Activated T-cell treated with anti-CD3 and anti-CD28 coated beads, Interleukin-2, amount 50 U/mL, for 24 hours (primary cell): Measurements from ENCODE around the gene POU2AF3.
"Not testable (repeated sequence)": the region's sequence is repeated elsewhere in the genome, so short reads cannot be mapped to it uniquely, and the experiment has no call there.

Experiments
- DNase-seq: peaks from one replicate; pipeline ENCODE4 v3.0.0-alpha.2; 2020
- H3K27ac Mint-ChIP-seq: 2 replicates; pipeline ENCODE4 v1.8.0; 2020; ENCODE audit warnings: mild to moderate bottlenecking, mixed read lengths
- H3K27me3 Mint-ChIP-seq: 2 replicates; pipeline ENCODE4 v1.8.0; 2020; ENCODE audit warnings: mixed read lengths
- H3K36me3 Mint-ChIP-seq: 2 replicates; pipeline ENCODE4 v1.8.0; 2020; ENCODE audit warnings: low read depth, mixed read lengths
- H3K4me1 Mint-ChIP-seq: 2 replicates; pipeline ENCODE4 v1.8.0; 2020; ENCODE audit warnings: low read depth, mixed read lengths
- H3K4me3 Mint-ChIP-seq: 2 replicates; pipeline ENCODE4 v1.8.0; 2020; ENCODE audit warnings: mild to moderate bottlenecking, moderate library complexity, mixed read lengths
- H3K9me3 Mint-ChIP-seq: 2 replicates; pipeline ENCODE4 v1.8.0; 2020; ENCODE audit warnings: mixed read lengths

POU2AF3 gene

GRCh38 chr11:111285189-111286091 is 12.9 kb upstream of the POU2AF3 start:
- H3K36me3 Mint-ChIP-seq: no peaks in the 10 kb centered on the region
- no peak for DNase-seq
- H3K9me3 Mint-ChIP-seq: no peaks in the 10 kb centered on the region
- H3K4me3 Mint-ChIP-seq: no peak overlapping the region
- peaks cover 3% of the 10 kb centered on the region for H3K27me3 Mint-ChIP-seq
- H3K27ac Mint-ChIP-seq: no peak overlapping the region
- peaks cover 2% of the 10 kb centered on the region for H3K4me1 Mint-ChIP-seq

GRCh38 chr11:111291764-111292163 is 6.6 kb upstream of the POU2AF3 start:
- Mint-ChIP-seq H3K36me3 (no peaks in the 10 kb centered on the region), H3K4me1 (no peaks in the 10 kb centered on the region), H3K27me3 (peaks cover 8% of the 10 kb centered on the region), H3K9me3 (no peaks in the 10 kb centered on the region), H3K27ac (no peak overlapping the region), H3K4me3 (no peak overlapping the region)
- DNase-seq: no peak

GRCh38 chr11:111292408-111292807 is 5.9 kb upstream of the POU2AF3 start:
- not testable (repeated sequence) for H3K4me1 Mint-ChIP-seq, H3K27ac Mint-ChIP-seq, DNase-seq, H3K4me3 Mint-ChIP-seq, H3K9me3 Mint-ChIP-seq, H3K36me3 Mint-ChIP-seq
- peaks cover 14% of the 10 kb centered on the region for H3K27me3 Mint-ChIP-seq

GRCh38 chr11:111296196-111296595 is 2.1 kb upstream of the POU2AF3 start:
- Mint-ChIP-seq H3K4me1 (peaks cover 6% of the 10 kb centered on the region), H3K27ac (no peak overlapping the region), H3K4me3 (no peak overlapping the region), H3K27me3 (peaks cover 39% of the 10 kb centered on the region), H3K9me3 (no peaks in the 10 kb centered on the region), H3K36me3 (no peaks in the 10 kb centered on the region)
- no peak for DNase-seq

- DNase-seq: no peak
- Mint-ChIP-seq H3K36me3 (no peaks in the 10 kb centered on the region), H3K9me3 (no peaks in the 10 kb centered on the region), H3K4me3 (no peak overlapping the region), H3K27me3 (peaks cover 51% of the 10 kb centered on the region), H3K27ac (no peak overlapping the region), H3K4me1 (peaks cover 6% of the 10 kb centered on the region)
Measured at GRCh38 chr11:111297696-111298095, 650 bp upstream of the POU2AF3 start.

- H3K9me3 Mint-ChIP-seq: no peaks in the 10 kb centered on the region
- no peaks in the 10 kb centered on the region for H3K36me3 Mint-ChIP-seq
- peak overlapping the region; percentile 12 for H3K4me3 Mint-ChIP-seq
- peak; percentile 32 for DNase-seq
- peaks cover 55% of the 10 kb centered on the region for H3K27me3 Mint-ChIP-seq
- H3K4me1 Mint-ChIP-seq: peaks cover 6% of the 10 kb centered on the region
- no peak overlapping the region for H3K27ac Mint-ChIP-seq
Measured at GRCh38 chr11:111299101-111300026, 1.0 kb downstream of the POU2AF3 start.

- no peak overlapping the region for H3K4me3 Mint-ChIP-seq
- H3K4me1 Mint-ChIP-seq: peaks cover 6% of the 10 kb centered on the region
- H3K9me3 Mint-ChIP-seq: no peaks in the 10 kb centered on the region
- no peaks in the 10 kb centered on the region for H3K36me3 Mint-ChIP-seq
- no peak overlapping the region for H3K27ac Mint-ChIP-seq
- H3K27me3 Mint-ChIP-seq: peaks cover 63% of the 10 kb centered on the region
- no peak for DNase-seq
Measured at GRCh38 chr11:111300569-111300968, 2.2 kb downstream of the POU2AF3 start.

GRCh38 chr11:111301004-111301841 is 2.9 kb downstream of the POU2AF3 start:
- no peaks in the 10 kb centered on the region for H3K9me3 Mint-ChIP-seq

GRCh38 chr11:111301842-111302118 is 3.4 kb downstream of the POU2AF3 start:
- Mint-ChIP-seq H3K27ac (no peak overlapping the region), H3K4me1 (peaks cover 6% of the 10 kb centered on the region), H3K4me3 (no peak overlapping the region), H3K36me3 (no peaks in the 10 kb centered on the region), H3K9me3 (no peaks in the 10 kb centered on the region), H3K27me3 (peaks cover 71% of the 10 kb centered on the region)
- no peak for DNase-seq

More at GRCh38 chr11:111301004-111301841, 2.9 kb downstream of the POU2AF3 start:
- H3K27me3 Mint-ChIP-seq: peaks cover 70% of the 10 kb centered on the region
- peaks cover 6% of the 10 kb centered on the region for H3K4me1 Mint-ChIP-seq
- no peak overlapping the region for H3K4me3 Mint-ChIP-seq
- H3K27ac Mint-ChIP-seq: no peak overlapping the region
- H3K36me3 Mint-ChIP-seq: no peaks in the 10 kb centered on the region
- DNase-seq: no peak

GRCh38 chr11:111302298-111302697 is 4.0 kb downstream of the POU2AF3 start:
- H3K36me3 Mint-ChIP-seq: no peaks in the 10 kb centered on the region
- H3K27ac Mint-ChIP-seq: no peak overlapping the region
- no peak overlapping the region for H3K4me3 Mint-ChIP-seq
- H3K9me3 Mint-ChIP-seq: no peaks in the 10 kb centered on the region
- peaks cover 6% of the 10 kb centered on the region for H3K4me1 Mint-ChIP-seq
- DNase-seq: no peak
- peaks cover 69% of the 10 kb centered on the region for H3K27me3 Mint-ChIP-seq

- Mint-ChIP-seq H3K9me3 (no peaks in the 10 kb centered on the region), H3K4me3 (no peak overlapping the region), H3K4me1 (peaks cover under 1% of the 10 kb centered on the region), H3K27ac (no peak overlapping the region), H3K36me3 (no peaks in the 10 kb centered on the region), H3K27me3 (peaks cover 67% of the 10 kb centered on the region)
- no peak for DNase-seq
Measured at GRCh38 chr11:111303461-111303860, 5.1 kb downstream of the POU2AF3 start.

- no peak overlapping the region for H3K27ac Mint-ChIP-seq
- H3K36me3 Mint-ChIP-seq: no peaks in the 10 kb centered on the region
- H3K9me3 Mint-ChIP-seq: no peaks in the 10 kb centered on the region
- H3K4me3 Mint-ChIP-seq: no peak overlapping the region
- DNase-seq: no peak
- no peaks in the 10 kb centered on the region for H3K4me1 Mint-ChIP-seq
- H3K27me3 Mint-ChIP-seq: peaks cover 62% of the 10 kb centered on the region
Measured at GRCh38 chr11:111305162-111305802, 6.9 kb downstream of the POU2AF3 start.

- Mint-ChIP-seq H3K27me3 (peaks cover 62% of the 10 kb centered on the region), H3K36me3 (no peaks in the 10 kb centered on the region), H3K27ac (no peak overlapping the region), H3K4me1 (no peaks in the 10 kb centered on the region), H3K4me3 (no peak overlapping the region), H3K9me3 (no peaks in the 10 kb centered on the region)
- DNase-seq: no peak
Measured at GRCh38 chr11:111305876-111306275, 7.5 kb downstream of the POU2AF3 start.

GRCh38 chr11:111306321-111306720 is 8.0 kb downstream of the POU2AF3 start:
- Mint-ChIP-seq H3K9me3 (no peaks in the 10 kb centered on the region), H3K4me3 (no peak overlapping the region), H3K27me3 (peaks cover 57% of the 10 kb centered on the region), H3K36me3 (no peaks in the 10 kb centered on the region), H3K4me1 (no peaks in the 10 kb centered on the region), H3K27ac (no peak overlapping the region)
- DNase-seq: no peak
